ENCODE results near the gene MEGF11. TPM values are rescaled to one million over a fixed set of nuclear protein-coding genes. Genes with fewer than 3 reads are reported as not detected.

The MEGF11 gene
- total RNA-seq, 1 experiment from 2014 or later: 1.2 TPM

DNA sequence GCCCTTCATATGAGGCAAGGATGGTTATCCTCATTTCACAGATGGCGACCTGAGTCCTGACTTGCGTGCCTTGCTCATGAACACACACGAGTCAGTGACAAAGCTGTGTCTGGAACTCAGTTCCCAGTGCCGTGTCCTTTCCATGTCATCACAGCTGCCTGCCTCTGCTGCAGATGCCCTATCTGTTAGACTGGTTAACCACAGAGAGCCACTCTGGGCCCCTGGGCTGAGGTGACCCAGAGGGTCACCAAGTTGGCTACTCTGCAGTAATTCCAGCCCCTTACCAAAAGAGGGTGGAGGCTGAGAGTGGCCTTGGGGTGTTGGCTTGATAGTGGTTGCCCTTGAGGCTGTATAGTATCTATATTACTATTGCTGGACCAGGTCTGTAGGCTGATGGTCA lies 343.2 kb downstream of the MEGF11 start:
- no peak overlapping the region for H4K5ac ChIP-seq (ENCODE audit: insufficient read length, low read depth, low read length)
- H2BK15ac ChIP-seq (ENCODE audit: low read depth, low read length): no peak overlapping the region
- H4K91ac ChIP-seq (ENCODE audit: insufficient read length, low read depth, low read length): no peak overlapping the region
- H2AFZ ChIP-seq (ENCODE audit: low read length): no peak overlapping the region
- Mint-ChIP-seq H3K36me3 (ENCODE audit: insufficient read depth in 1 of 3, low read depth in 3 of 3) (peaks cover 4 to 18% (median 6%) of the 10 kb centered on the region in 3 experiments; a peak in 5 of 7 replicates), H3K4me1 (peaks cover 16 to 23% of the 10 kb centered on the region in 2 experiments), H3K27me3 (ENCODE audit: low read depth) (no peaks in the 10 kb centered on the region), H3K9me3 (no peaks in the 10 kb centered on the region), H3K27ac (no peak overlapping the region), H3K4me3 (no peak overlapping the region)
- H2BK5ac ChIP-seq (ENCODE audit: insufficient read length, low read length): no peak overlapping the region
- no peak overlapping the region for H2BK120ac ChIP-seq (ENCODE audit: low read depth, low read length, poor library complexity, severe bottlenecking)
- no peak overlapping the region for H3T11ph ChIP-seq (ENCODE audit: low read length)
- H3K79me1 ChIP-seq (ENCODE audit: insufficient read depth, low read depth, low read length, poor library complexity, severe bottlenecking): no peaks in the 10 kb centered on the region
- H3K14ac ChIP-seq (ENCODE audit: insufficient read depth, low read length): no peak overlapping the region
- no peak overlapping the region for H2AK5ac ChIP-seq (ENCODE audit: insufficient read length, low read length)
- TF ChIP-seq, protein P1, sequence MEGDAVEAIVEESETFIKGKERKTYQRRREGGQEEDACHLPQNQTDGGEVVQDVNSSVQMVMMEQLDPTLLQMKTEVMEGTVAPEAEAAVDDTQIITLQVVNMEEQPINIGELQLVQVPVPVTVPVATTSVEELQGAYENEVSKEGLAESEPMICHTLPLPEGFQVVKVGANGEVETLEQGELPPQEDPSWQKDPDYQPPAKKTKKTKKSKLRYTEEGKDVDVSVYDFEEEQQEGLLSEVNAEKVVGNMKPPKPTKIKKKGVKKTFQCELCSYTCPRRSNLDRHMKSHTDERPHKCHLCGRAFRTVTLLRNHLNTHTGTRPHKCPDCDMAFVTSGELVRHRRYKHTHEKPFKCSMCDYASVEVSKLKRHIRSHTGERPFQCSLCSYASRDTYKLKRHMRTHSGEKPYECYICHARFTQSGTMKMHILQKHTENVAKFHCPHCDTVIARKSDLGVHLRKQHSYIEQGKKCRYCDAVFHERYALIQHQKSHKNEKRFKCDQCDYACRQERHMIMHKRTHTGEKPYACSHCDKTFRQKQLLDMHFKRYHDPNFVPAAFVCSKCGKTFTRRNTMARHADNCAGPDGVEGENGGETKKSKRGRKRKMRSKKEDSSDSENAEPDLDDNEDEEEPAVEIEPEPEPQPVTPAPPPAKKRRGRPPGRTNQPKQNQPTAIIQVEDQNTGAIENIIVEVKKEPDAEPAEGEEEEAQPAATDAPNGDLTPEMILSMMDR (conservative IDR thresholded peaks at IDR 0.05): no peak
- no peak overlapping the region for H3K56ac ChIP-seq (ENCODE audit: insufficient read length, low read depth, low read length)
- H3K9ac ChIP-seq (ENCODE audit: extremely low read depth, insufficient read length, low read length): no peak overlapping the region
- no peak overlapping the region for H3K4ac ChIP-seq (ENCODE audit: low read depth, low read length)
- no CpG with 5 or more reads among the region's 4 CpGs for WGBS (ENCODE audit: extremely low coverage, insufficient read length, low lambda C conversion rate)
- no peaks in the 10 kb centered on the region for H3K79me2 ChIP-seq (ENCODE audit: insufficient read depth, low read length)
- no peaks in the 10 kb centered on the region for H3K27me3 ChIP-seq (ENCODE audit: insufficient read depth, low read length)
- 0 out of 2 replicates have a peak, but pooled peaks cover 3% of the 10 kb centered on the region for H3K4me1 ChIP-seq (ENCODE audit: insufficient read depth, low read length)
- no peak overlapping the region for H3K18ac ChIP-seq (ENCODE audit: insufficient read length, low read depth, low read length)
- no peaks in the 10 kb centered on the region for H3K23me2 ChIP-seq (ENCODE audit: insufficient read length, low read depth, low read length, poor library complexity, severe bottlenecking)
- H3K4me2 ChIP-seq (ENCODE audit: insufficient read depth, insufficient read length, low read length): no peak overlapping the region
- no peak overlapping the region for H4K8ac ChIP-seq (replicated peaks; ENCODE audit: insufficient read length, low read depth, low read length)
- no peak overlapping the region for H3K27ac ChIP-seq (ENCODE audit: insufficient read length, low read depth, low read length)
- no peaks in the 10 kb centered on the region for H3K9me3 ChIP-seq (ENCODE audit: control insufficient read depth, low read depth, low read length)
- H2BK12ac ChIP-seq (ENCODE audit: insufficient read length, low read depth, low read length): no peak overlapping the region
- H3K23ac ChIP-seq (ENCODE audit: insufficient read length, low read depth, low read length): no peak overlapping the region
- H4K20me1 ChIP-seq (ENCODE audit: control insufficient read depth, insufficient read depth, insufficient read length): no peaks in the 10 kb centered on the region
- DNase-seq: peak; percentile 12
- H2BK20ac ChIP-seq (ENCODE audit: low read depth, low read length, poor library complexity, severe bottlenecking): no peak overlapping the region
